Fibroblast of villous mesenchyme (primary cell): ENCODE results near the gene MSX1. TPM values are rescaled to one million over a fixed set of nuclear protein-coding genes. Genes with fewer than 3 reads are reported as not detected.

Experiments
- DNase-seq: peaks from one replicate; pipeline ENCODE4 v3.0.0-alpha.2; 2010; ENCODE audit warnings: low read depth
- H3K4me3 ChIP-seq: 2 replicates; pipeline ENCODE4 v1.5.1; 2011; ENCODE audit warnings: low read depth, mild to moderate bottlenecking, low read length
- total RNA-seq: library from RNA; depleted of rRNA; stranded (reverse); fragments of >200 nt; gene quantifications from 2 replicates; pipeline ENCODE4 v1.2.3, GENCODE V29; 2012
- TF ChIP-seq, protein P1 (sequence below): IDR thresholded peaks from 2 replicates; pipeline ENCODE4 v1.5.1; 2012; ENCODE audit warnings: low read depth, mild to moderate bottlenecking, low read length; ENCODE audit not compliant: insufficient read depth

Gene MSX1
- total RNA-seq, 1 donor = 4.3 TPM

DNA sequence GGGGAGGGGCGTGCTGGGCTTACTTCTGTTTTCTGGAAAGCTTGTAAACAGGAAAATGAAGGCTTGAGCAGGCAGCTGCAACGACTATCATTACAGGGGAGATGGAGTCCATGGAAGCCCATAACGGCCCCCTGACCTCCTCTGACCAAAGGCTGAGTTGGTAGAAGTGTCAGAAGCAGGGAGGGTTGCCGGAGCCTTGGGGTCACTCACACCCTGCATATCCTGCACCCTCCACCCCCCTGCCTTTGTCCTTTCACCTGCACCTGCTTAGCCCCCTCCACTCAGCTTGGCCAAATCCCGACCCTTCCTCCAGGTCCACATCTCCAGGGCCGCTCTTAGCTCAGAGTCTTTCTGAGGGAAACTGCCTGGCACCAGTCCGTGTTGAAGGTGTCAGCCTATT lies 12.5 kb upstream of the MSX1 start:
- DNase-seq = no peak
- H3K4me3 ChIP-seq = no peak overlapping the region
- TF ChIP-seq, protein P1, sequence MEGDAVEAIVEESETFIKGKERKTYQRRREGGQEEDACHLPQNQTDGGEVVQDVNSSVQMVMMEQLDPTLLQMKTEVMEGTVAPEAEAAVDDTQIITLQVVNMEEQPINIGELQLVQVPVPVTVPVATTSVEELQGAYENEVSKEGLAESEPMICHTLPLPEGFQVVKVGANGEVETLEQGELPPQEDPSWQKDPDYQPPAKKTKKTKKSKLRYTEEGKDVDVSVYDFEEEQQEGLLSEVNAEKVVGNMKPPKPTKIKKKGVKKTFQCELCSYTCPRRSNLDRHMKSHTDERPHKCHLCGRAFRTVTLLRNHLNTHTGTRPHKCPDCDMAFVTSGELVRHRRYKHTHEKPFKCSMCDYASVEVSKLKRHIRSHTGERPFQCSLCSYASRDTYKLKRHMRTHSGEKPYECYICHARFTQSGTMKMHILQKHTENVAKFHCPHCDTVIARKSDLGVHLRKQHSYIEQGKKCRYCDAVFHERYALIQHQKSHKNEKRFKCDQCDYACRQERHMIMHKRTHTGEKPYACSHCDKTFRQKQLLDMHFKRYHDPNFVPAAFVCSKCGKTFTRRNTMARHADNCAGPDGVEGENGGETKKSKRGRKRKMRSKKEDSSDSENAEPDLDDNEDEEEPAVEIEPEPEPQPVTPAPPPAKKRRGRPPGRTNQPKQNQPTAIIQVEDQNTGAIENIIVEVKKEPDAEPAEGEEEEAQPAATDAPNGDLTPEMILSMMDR = no peak

DNA sequence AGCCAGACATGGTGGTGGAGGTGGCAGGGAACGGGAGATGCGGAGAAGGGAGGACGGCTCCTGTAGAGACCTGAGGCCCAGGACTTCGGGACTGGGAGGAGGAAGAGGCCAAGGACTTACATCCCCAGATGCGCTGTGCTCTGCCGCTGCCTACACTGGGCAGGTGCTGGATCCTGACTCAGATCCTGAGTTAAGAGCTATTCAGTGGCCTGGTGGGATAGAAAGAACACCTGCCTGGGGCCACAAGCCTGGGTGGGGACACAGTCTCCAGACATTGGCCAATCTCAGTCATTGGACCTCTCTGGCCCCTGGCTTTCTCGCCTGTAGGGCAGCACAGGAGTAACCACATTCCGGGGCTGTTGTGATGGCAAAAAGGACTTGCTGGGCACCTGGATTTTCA lies 10.9 kb upstream of the MSX1 start:
- no peak for DNase-seq
- no peak overlapping the region for H3K4me3 ChIP-seq
- TF ChIP-seq, protein P1 = no peak

DNA sequence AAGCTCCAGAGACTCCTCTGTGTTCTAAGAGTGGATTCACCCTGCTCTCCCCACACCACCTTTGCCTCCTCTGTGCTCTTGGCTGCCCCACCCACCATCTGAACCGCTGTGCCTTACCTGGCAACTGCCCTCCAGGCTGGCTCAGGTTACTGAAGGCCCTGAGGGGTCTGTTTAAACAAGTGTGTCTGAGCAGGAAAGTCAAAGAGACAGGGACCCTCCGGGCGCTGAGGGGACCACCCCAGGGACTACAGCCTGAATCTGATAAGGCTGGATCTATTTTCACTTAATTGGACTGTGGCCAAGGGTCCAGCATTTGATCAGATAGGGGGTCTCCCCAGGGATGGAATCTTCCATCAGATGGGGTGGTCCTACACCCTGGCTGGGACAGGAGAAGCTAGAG lies 10.4 kb upstream of the MSX1 start:
- TF ChIP-seq, protein P1 = no peak
- DNase-seq = no peak
- H3K4me3 ChIP-seq = no peak overlapping the region

DNA sequence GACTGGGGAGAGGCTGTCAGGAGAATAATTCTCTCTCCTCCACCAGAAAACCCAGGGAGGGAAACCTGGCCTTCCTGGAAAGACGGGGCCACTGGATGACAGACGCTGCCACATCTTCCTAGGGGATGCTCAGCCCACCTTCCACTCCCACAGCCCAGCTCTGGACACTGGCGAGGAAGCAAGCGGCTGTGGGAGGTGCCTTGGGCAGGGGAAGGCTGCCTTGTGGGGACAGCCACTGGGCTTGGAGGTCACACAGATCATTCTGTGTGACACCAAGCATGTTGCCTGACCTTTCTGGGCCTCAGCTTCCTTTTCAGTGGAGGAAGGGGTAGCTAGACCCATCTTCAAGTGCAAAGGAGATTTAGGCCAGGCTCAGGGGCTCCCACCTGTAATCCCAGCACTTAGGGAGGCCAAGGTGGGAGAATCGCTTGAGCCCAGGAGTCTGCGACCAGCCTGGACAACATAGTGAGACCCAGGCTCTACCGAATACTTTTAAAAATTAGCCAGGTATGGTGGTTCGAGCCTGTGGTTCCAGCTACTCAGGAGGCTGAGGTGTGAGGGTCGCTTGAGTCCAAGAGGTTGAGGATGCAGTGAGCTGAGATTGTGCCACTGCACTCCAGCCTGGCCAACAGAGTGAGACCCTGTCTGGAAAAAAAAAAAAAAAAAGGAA lies 9.8 kb upstream of the MSX1 start:
- no peak for DNase-seq

DNA sequence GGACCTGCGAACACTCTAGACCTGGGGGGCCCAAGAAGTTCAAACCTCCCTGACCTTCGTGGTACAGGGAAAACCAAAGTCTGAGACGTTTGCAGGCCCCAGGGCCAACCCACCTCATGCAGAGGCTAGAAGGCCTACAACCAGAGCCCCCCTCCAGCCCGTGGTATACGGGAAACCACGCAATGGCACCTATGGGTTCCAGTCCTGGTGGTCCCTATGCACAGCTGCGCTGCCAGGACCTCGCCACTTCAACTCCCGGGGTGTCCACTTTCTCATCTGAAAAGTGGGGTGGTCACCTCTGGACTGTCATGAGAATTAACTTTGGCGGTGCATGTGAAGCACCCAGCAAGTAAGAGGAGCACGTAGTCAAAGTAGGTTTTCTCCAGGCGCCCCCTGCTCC lies 8.4 kb upstream of the MSX1 start:
- H3K4me3 ChIP-seq = no peak overlapping the region
- TF ChIP-seq, protein P1 = no peak
- DNase-seq = no peak

More for the DNA sequence above, 9.8 kb upstream of the MSX1 start:
- no peak overlapping the region for H3K4me3 ChIP-seq
- TF ChIP-seq, protein P1 = no peak

DNA sequence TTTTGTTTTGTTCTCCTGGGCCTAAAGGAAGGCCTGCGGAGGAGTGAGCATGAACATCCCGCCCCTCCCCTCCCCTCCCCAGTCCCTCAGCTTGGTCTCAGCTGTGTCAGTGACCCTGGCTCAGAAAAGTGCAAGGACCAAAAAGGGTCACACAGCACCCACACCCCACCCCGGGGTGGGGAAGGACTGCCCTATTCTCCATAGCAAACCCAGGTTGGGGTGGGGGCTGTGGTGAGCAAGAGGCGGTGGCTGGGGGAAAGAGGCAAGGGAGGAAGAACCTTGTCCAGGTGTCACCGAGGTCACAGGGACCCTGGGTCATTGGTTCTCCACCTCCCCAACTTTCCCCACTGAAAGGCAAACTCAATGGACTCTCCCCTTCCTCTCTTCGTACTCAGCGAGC lies 7.6 kb upstream of the MSX1 start:
- H3K4me3 ChIP-seq = no peak overlapping the region
- TF ChIP-seq, protein P1 = no peak
- no peak for DNase-seq

DNA sequence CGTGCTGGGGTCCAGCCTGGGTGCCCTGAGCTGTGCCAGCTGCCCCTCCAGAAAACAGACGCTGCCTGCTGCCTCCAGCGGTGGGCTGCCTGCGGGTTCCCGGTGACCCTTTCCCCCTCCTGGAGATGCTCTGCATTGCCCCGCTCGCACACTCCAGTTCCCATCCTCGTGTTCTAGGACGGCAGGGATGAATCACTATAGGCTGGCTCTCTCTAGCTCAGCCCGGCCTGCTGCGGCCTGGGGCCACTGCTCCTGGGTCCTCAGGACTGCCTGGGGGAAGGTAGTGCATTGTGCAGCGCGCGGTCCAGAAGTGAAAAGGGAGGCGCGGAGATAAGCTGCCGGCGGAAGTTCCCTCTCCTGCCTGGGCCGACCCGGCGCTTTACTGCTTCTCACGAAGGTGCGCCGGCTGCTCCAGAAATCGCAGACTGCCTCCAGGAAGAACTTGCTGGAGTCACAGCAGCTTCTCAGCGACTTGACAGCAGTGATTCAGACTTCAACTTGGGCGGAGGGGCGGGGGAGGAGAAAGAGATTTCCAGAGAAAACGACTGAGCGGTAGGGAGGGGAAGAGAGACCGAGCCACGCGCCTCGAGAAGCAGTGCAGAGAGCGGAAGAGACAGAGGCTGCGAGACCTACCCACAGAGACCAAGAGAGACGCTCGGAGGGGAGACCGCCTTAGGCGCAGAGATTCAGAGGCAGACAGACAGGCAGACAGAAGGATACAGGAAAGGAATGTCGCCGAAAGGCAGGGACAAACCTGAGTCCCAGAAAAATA lies 6.7 kb upstream of the MSX1 start:
- peak; percentile 53 for DNase-seq
- peak overlapping the region; percentile 48 for H3K4me3 ChIP-seq
- TF ChIP-seq, protein P1 = peak; percentile 18
